NCI-H460 (cell line): ENCODE data around the gene TRMT44. TPM values are rescaled to one million over a fixed set of nuclear protein-coding genes. Genes with fewer than 3 reads are reported as not detected.
"Not testable (repeated sequence)": the region's sequence is repeated elsewhere in the genome, so short reads cannot be mapped to it uniquely, and the experiment has no call there.

Experiments used
- DNase-seq: peaks from one replicate; pipeline ENCODE4 v3.0.0-alpha.2; 2016; ENCODE audit warnings: low read depth; ENCODE audit errors: extremely low read depth
- total RNA-seq: library from RNA; depleted of rRNA; stranded (reverse); fragments of >200 nt; shearing (Covaris generic); gene quantifications from 2 replicates; pipeline ENCODE4 v1.2.3, GENCODE V29; 2014

TRMT44 gene
- total RNA-seq, 1 experiment from 2014 or later: 5.7 TPM

DNA sequence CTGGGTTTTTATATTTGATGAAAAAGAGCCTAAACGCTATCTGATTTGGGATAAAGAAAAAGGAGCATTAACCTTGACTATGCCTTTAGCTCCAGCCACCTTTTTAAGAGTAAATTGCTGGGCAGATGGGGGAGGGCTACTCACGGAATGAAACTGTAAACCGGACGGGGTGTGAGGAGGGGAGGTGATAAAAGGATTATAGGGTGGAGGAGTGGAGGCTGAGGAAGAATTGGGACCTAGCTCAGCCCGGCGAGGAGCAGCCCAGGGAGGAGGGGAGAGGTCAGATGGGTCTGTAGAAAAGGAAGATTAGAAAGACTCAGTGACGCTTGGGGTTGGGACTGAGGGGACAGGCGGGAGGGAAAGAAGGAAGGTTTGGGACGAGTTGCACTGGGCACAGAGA lies 46.1 kb downstream of the TRMT44 start:
- DNase-seq: not testable (repeated sequence)

- no peak for DNase-seq
Measured at GRCh38 chr4:8488791-8489369, 48.3 kb downstream of the TRMT44 start.

DNA sequence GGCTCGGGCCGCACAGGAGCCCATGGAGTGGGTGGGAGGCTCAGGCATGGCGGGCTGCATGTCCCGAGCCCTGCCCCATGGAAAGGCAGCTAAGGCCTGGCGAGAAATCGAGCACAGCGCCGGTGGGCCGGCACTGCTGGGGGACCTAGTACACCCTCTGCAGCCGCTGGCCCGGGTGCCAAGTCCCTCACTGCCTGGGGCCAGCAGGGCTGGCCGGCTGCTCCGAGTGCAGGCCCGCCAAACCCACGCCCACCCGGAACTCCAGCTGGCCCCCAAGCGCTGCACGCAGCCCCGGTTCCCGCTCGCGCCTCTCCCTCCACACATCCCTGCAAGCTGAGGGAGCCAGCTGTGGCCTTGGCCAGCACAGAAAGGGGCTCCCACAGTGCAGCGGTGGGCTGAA lies 50.9 kb downstream of the TRMT44 start:
- not testable (repeated sequence) for DNase-seq

DNA sequence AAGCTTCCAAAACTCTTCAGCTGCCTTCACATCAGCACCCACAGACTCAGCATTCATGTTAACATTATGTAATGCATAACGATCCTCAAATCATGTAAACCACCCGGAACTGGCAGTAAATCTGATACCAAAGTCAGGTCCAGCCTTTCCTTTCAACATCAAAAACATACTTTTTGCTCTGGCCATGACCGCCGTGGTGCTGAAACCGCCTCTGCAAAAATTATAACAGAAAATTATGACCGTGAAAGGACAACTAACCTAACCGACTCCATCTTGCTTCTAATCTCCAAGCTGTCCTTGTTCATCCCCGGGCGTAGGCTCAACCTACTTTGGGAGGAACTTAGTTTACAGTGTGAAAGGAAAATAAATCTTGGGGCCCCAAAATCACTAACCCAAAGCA lies 51.6 kb downstream of the TRMT44 start:
- DNase-seq: no peak

DNA sequence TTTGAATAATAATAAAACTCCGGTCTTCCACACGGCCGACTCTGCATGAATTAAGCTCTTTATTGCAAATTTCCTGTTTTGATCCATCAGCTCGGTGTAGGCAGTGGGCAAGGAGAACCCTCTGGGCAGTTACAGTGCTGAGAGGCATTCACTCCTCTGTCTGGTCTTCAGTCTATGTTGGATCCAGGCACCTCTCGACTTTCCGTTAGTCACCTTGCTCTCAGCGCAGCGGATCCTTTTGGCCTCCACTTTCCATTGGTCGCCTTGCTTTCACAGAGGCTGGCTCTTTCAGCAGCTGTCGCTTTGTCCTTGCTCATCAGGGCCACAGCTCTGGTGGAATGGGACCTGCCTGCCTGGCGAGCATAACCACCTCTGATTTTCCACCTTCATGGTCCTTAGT lies 52.9 kb downstream of the TRMT44 start:
- no peak for DNase-seq

GRCh38 chr4:8494218-8494617 lies 53.6 kb downstream of the TRMT44 start:
- no peak for DNase-seq

GRCh38 chr4:8494983-8495548 lies 54.5 kb downstream of the TRMT44 start:
- DNase-seq: no peak

DNA sequence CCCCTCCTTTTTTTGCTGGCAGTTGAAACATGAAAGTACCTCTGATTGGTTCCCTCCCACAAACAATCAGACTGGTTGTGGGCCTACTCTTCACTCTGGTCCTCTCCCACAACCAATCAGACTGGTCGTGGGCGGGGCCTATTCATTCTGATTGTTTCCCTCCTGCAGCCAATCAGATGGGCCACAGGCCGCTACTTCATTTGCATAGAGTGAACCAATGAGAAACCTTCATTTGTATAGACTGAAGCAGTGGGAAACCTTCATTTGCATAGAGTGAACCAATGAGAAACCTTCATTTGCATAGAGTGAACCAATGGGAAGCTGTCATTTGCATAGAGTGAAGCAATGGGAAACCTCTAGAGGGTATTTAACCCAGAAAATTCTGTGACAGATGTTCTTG lies 55.2 kb downstream of the TRMT44 start:
- no peak for DNase-seq

DNA sequence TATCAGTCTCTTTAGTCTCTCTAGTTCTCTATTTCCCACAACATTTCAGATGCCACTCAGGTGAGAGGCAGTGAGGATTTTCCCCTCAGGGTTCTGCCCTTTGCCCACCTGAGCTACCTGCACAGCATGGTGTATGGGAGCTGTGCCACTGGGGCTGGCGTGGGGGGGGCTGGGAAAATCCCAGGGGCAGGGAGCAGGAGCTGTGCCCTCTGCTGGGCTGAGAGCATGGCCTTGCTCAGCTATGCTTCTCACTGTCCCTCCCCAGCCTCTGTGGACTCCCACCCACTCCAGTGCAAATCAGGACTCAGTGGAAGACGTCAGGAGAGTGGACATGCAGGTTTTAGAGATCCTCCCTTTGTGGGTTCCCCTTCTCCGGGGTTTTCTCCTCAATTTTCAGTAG lies 57.2 kb downstream of the TRMT44 start:
- no peak for DNase-seq

DNA sequence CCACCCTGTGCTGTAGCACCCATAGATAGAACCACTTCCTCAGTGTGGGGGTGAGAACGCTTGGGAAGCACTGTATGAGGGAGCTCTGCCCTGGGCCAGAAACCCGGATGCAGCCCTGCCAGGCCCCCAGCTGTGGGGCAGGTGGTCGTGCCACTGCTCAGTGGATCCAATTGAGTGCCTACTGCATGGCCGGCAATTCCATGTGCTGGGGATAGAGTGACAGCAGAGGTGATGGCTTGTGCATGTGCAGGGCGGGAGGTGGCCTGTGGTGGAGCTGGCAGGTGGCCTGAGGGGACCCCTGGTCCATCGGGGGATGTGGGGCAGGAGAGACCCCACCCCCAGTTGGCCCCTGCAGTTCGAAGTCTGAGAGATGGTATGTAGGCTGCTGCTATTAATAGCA lies 60.4 kb downstream of the TRMT44 start:
- no peak for DNase-seq

DNA sequence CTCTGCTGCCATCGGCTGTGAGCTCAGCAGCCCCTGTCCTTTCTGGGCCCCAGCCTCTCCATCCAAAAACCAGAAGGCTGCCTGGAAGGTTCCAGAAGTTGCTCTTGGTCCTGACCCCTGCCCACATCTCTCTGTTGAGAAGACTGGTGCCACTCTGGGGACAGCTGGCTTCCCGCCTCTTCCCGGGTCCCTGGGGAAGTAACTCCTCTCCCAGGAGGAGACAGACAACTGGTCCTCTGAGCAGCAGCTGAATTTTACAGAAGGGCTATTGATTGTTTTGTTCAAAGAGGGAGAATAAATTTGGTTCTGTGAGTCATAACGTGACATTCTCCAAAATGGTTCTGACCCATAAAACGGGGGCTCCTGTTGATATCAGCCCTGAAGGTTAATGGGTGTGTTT lies 61.2 kb downstream of the TRMT44 start:
- no peak for DNase-seq

DNA sequence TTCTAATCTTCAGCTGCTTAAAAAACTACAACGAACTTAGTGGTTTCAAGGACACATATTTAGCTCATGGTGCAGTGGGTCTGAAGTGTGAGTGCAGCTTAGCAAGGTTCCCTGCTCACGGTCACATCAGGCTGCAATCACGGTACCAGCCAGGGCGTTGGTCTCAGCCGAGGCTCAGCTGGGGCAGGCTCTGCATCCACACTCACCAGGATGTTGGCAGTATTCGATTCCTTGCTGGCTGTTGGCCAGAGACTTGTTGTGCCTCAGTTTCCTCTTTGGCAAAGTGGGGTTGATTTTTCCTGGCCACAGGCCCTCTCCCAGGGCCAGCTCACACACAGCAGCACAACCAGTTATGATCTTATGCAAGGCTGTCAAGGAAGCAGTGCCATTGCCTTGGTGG lies 61.8 kb downstream of the TRMT44 start:
- no peak for DNase-seq

DNA sequence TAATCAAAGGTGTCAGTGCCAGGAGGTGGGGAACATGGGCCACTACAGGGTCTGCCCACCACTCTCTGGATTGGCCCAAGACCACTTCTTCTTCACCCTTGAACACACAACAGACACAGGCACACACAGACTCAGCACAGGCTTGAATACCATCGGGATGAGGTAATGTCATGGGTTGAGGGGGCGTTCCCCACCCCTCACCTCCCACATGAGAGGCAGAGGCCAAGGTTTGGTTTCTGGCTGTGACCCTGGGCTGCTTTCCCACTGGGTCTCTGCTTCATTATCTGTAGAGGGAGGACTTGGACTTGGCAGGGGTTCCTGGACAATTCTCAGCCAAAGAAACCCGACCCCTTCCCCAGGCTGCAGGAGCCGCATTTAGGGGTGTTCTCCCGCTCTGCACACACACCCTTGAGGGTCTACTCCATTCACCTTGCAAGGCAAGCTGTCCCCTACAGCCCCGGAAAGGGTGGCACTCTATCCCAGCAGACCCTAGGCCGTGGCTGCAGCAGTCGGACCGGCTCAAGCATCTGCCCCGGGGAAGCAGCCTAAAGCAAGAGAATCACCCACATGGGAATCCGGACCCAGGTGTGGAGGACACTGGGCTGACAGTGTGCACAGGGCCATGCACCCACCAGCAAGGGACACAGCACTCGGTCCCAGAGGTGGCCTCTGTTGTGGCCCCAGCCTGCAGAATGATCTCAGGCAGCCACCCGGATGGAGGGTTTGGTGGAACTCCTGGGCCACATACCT lies 62.4 kb downstream of the TRMT44 start:
- DNase-seq: no peak

DNA sequence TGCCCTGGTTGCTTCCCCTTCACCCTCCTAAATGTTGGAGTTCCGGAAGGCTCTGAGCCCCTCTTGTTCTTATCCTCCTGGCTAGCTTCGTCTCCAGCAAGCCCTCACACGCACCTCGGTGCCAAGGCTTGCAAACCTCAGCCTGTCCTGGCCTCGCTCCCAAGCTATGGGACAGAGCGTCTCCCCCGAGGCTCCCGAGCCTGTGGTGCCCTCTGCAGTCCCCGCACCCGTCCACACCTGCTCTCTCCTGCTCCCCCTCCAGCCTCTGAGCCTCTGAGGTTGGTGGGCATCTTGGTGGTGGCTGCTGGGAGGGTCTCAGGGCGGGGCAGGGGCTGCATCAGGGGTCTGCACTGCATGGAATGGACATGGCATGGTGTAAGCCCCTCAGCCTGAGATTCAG lies 63.2 kb downstream of the TRMT44 start:
- DNase-seq: no peak

DNA sequence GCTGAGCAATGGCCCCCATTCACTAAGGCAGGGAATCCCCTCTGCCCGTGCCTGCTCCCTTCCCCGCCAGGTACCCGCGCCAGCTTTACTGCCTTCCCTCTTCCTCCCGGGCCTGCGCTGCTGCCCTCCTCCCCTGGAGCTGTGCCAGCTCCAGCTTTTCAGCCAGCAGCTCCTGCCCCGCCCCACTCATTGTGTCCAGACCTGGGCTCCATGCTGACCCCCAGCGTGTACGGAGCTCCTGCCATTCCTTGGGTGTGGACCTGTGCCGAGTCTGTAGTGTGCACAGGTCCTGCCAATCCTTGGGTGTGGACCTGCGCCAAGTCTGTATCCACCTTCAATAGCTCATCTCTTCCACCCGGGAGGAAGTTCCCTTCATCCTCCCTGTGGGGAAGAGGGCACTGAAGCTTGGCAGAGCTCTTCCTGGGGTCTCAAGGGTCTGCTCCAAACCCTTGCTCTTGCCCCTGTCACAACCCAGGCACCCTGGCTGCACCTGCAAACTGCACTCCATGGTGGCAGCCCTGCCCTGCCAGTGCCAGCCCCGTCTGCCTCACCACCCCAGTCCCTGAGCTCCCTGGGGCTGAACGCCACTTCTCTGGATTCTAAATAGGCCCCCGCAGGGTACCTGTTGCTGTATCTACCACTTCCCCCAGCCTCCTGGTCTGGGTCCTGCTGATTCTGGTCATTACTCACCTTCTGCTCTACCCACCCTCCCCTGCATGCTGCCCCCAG lies 63.9 kb downstream of the TRMT44 start:
- no peak for DNase-seq

DNA sequence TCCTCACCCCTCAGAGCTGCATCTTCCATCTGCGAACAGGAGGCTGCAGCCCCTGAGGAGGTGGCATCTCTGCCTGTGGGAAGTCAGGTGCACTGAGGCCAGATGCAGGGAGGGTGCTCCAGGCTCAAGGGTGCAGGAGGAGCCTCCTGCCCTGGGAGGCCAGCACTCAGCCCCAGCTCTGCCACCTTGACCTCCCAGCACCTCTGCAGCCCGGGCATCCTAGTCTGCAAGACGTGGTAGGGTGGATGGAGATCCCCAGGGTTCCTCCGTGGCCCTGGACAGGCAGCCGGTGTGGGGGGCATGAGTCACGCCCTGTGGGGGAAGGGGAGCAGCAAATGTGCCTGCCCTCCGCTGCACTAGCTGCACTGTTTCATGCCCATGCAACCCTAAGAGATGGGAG lies 64.7 kb downstream of the TRMT44 start:
- no peak for DNase-seq

DNA sequence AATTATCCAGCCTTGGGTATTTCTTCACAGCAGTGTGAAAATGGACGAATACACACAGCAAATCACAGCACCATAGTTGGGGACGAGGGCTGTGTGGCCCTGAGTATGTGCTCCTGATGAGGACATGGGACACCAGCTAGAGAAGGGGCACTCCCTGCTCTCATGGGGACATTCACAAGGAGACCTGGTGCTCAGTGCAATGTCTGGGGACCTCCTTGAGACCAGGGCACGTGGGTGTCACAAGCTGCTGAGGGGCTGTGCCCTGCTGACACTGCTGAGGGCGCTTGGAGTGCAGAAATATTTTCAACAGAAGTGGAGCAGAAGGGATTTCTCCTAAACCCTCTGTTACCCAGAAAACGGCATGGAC lies 65.4 kb downstream of the TRMT44 start:
- no peak for DNase-seq

DNA sequence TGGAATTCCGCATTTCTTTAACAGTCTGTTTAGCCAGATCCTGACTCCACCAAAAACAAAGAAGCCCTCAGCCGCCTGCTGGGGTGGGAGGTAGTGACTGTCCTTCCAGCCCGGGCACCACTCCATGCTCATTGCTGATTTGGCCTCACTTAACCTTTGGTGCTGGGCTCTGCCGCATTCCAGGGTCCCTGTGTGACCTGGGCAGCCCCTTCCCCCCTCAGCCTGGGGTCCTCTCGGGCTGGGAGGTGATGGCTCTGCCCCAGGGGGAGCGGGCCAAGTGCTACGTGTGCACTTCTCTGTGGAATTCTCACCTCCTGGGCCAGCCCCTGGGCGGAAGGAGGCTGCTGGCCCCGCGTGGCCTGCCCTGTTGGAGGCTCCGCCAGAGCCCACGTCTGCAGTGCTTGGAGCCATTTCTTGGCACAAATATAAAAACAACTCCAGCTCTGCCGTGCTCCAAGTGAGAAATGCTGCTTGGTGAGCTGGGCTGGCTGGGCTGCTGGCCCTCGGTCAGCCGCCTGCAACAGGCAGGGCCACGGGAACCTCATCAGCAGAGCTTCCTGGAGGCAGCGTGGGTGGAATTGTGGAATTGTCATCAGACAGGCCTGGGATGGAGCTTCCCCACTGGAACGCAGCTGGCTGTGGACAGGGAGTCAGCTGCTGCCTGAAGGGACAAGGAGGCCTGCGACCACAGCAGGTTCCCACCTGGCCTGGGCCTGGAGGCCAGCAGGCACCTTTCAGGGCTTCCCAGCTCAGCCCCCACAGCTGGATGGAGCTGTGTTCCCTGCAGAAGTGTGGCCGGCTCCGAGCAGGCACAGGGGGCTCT lies 66.0 kb downstream of the TRMT44 start:
- DNase-seq: no peak

GRCh38 chr4:8507196-8507570 lies 66.6 kb downstream of the TRMT44 start:
- no peak for DNase-seq

GRCh38 chr4:8507624-8508023 lies 67.0 kb downstream of the TRMT44 start:
- no peak for DNase-seq

GRCh38 chr4:8508266-8508665 lies 67.7 kb downstream of the TRMT44 start:
- DNase-seq: no peak
